Ishikawa (cell line): ENCODE results near the gene SH3RF3.

ENCODE experiments used
- CEBPB ChIP-seq: IDR thresholded peaks from 2 replicates; pipeline ENCODE4 v1.6.1; 2012
- CREB1 ChIP-seq: IDR thresholded peaks from 2 replicates; pipeline ENCODE4 v1.6.1; 2012; ENCODE audit warnings: low read depth
- EGR1 ChIP-seq: IDR thresholded peaks from 2 replicates; pipeline ENCODE4 v1.6.1; 2012
- EP300 ChIP-seq: IDR thresholded peaks from 2 replicates; pipeline ENCODE4 v1.6.1; 2012; ENCODE audit warnings: borderline replicate concordance
- FOXM1 ChIP-seq: IDR thresholded peaks from 2 replicates; pipeline ENCODE4 v1.6.1; 2012; ENCODE audit warnings: low read depth, borderline replicate concordance
- MAX ChIP-seq: IDR thresholded peaks from 2 replicates; pipeline ENCODE4 v1.6.1; 2012
- NFIC ChIP-seq: IDR thresholded peaks from 2 replicates; pipeline ENCODE4 v1.6.1; 2012
- RAD21 ChIP-seq: IDR thresholded peaks from 2 replicates; pipeline ENCODE4 v1.6.1; 2012; ENCODE audit warnings: low read depth
- REST ChIP-seq: IDR thresholded peaks from 2 replicates; pipeline ENCODE4 v1.6.1; 2012; ENCODE audit warnings: low read depth, mild to moderate bottlenecking
- TAF1 ChIP-seq: IDR thresholded peaks from 2 replicates; pipeline ENCODE4 v1.6.1; 2012; ENCODE audit warnings: low read depth, mild to moderate bottlenecking
- TCF12 ChIP-seq: IDR thresholded peaks from 2 replicates; pipeline ENCODE4 v1.6.1; 2012; ENCODE audit warnings: low read depth
- TEAD4 ChIP-seq: IDR thresholded peaks from 2 replicates; pipeline ENCODE4 v1.6.1; 2012
- YY1 ChIP-seq: IDR thresholded peaks from 2 replicates; pipeline ENCODE4 v1.6.1; 2012; ENCODE audit warnings: low read depth
- ZBTB7A ChIP-seq: IDR thresholded peaks from 2 replicates; pipeline ENCODE4 v1.6.1; 2012; ENCODE audit warnings: low read depth
- TF ChIP-seq, protein P1 (sequence below): IDR thresholded peaks from 2 replicates; pipeline ENCODE4 v1.6.1; 2012

The SH3RF3 gene

DNA sequence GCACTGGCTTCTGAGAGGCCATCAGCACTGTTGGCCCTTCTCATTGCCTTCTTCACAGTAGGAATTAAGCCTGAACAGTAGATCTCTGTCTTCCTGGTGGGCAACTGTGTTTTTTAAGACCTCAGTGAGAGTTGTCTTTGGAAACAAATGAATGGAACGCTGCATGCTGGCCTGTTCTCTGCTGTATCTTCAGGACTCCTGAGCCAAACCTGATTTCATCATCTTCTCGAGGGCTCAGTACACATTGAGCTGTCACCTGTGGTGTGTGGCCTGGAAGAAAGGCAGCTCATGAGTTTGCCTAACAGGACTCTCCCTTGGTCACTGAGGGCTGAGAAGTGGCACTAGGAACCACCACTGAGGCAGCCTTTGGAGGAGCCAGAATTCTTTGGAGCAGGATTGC lies 39.7 kb downstream of the SH3RF3 start:
- TF ChIP-seq TAF1 (no peak), RAD21 (no peak)

GRCh38 chr2:109170645-109171044 lies 41.6 kb downstream of the SH3RF3 start:
- TF ChIP-seq ZBTB7A (no peak), FOXM1 (no peak), RAD21 (no peak), REST (no peak), EGR1 (no peak), NFIC (no peak), MAX (no peak), EP300 (no peak), TCF12 (no peak), TAF1 (no peak), TEAD4 (no peak), YY1 (no peak), CEBPB (no peak), CREB1 (no peak)
- TF ChIP-seq, protein P1, sequence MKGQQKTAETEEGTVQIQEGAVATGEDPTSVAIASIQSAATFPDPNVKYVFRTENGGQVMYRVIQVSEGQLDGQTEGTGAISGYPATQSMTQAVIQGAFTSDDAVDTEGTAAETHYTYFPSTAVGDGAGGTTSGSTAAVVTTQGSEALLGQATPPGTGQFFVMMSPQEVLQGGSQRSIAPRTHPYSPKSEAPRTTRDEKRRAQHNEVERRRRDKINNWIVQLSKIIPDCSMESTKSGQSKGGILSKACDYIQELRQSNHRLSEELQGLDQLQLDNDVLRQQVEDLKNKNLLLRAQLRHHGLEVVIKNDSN, result no peak

- TF ChIP-seq TEAD4, result no peak
- TF ChIP-seq EP300, result no peak
- no peak for TF ChIP-seq FOXM1
- TF ChIP-seq CEBPB, result no peak
- TF ChIP-seq TCF12, result no peak
- TF ChIP-seq YY1, result no peak
- TF ChIP-seq RAD21, result no peak
These were observed 42.7 kb downstream of the SH3RF3 start for GRCh38 chr2:109171444-109172334.

DNA sequence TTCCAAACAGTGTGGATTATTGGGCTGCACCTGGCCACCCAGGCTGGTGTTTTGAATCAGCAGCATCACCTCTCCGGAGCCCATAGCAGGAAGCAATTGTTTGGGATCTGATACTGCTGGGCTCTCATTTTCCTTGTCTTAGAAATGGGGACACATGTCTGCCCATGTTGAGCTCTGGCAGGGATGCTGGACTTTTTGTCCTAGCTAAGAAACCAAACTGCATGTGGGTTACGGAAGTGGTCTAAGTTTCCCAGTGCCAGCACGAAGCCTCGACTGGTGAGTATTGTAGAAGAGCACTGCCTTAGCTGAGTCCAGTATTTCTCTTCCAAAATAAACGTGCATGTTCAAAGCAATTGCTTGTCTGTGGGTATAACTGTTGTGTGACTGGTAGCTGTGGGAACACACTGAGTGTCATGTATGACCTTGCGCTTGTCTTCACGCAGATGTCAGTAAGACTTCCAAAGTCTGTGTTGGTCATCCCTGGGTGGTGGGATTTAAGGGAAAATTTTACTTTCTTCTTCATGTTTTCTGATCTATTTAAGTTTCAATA lies 43.6 kb downstream of the SH3RF3 start:
- TF ChIP-seq FOXM1, result no peak

DNA sequence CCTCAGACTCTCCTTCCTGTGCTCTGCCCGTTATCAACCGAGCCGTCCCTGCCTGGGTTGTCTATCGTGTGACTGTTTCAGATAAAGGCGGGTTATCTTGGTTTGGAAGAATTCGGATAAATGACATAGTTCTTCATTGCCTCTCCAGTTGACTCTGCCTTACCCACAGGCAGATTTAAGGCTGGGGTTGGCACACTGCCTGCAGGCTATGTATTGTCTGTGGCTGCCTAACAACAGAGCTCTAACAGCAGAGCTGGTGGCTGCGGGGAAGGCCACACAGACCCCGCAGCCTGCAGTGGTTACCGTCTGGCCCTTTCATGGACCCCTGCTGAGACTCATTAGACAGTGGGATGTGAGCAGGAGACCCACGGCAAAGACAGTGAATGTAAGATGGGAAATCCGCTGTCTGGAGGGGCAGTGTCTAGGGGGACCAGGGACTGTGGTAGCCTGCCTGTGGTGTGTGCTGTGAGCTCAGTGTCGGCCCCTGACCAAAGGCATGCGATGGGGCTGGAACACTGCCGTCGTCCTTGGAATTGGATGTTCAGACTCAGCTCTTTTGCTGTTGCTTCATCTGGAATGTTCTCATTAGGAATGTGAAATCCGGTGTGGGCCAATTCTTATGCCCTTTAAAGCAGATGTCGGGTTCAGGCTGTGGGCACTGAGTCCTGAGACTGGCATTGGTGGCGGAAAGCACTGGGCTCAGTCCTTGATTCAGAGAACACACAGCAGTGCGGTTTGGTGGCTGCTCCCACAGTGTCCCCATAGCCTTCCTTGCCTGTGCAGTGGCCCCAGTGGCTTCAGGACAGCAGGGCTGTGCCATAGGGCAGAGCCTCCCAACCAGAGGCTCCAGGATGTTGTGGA lies 44.5 kb downstream of the SH3RF3 start:
- TF ChIP-seq FOXM1, result no peak
- no peak for TF ChIP-seq MAX
- no peak for TF ChIP-seq RAD21
- no peak for TF ChIP-seq YY1
- TF ChIP-seq CEBPB, result no peak
- TF ChIP-seq CREB1, result no peak
- TF ChIP-seq REST, result no peak
- TF ChIP-seq TCF12, result no peak

GRCh38 chr2:109174214-109174613 lies 45.2 kb downstream of the SH3RF3 start:
- TF ChIP-seq YY1, result no peak
- no peak for TF ChIP-seq CREB1
- TF ChIP-seq RAD21, result no peak
- TF ChIP-seq TAF1, result no peak
- no peak for TF ChIP-seq ZBTB7A
- TF ChIP-seq, protein P1, result no peak
- no peak for TF ChIP-seq EP300
- TF ChIP-seq REST, result no peak
- no peak for TF ChIP-seq NFIC
- no peak for TF ChIP-seq MAX
- no peak for TF ChIP-seq CEBPB
- no peak for TF ChIP-seq EGR1
- TF ChIP-seq FOXM1, result no peak
- TF ChIP-seq TCF12, result no peak
- TF ChIP-seq TEAD4, result no peak
